HG03354 (cell line): Measurements from ENCODE around the gene KIF13A.
A peak's percentile ranks its signal among the peaks of the same experiment; 100 is the strongest.
"Not testable (repeated sequence)": the region's sequence is repeated elsewhere in the genome, so short reads cannot be mapped to it uniquely, and the experiment has no call there.

Experiments used
- ATAC-seq: cut with Tn5 transposase; IDR thresholded peaks from one replicate; pipeline ENCODE4 v1.9.1; 2021; ENCODE audit warnings: mild to moderate bottlenecking; ENCODE audit not compliant: unreplicated experiment, poor library complexity, severe bottlenecking

The KIF13A gene

GRCh38 chr6:17972074-17972952 is 15.1 kb downstream of the KIF13A start:
- no peak for ATAC-seq

- ATAC-seq: no peak
Observed at GRCh38 chr6:17971128-17972073, 16.0 kb downstream of the KIF13A start.

GRCh38 chr6:17968876-17969275 is 18.6 kb downstream of the KIF13A start:
- ATAC-seq: no peak

- no peak for ATAC-seq
Observed at GRCh38 chr6:17967668-17968518, 19.5 kb downstream of the KIF13A start.

GRCh38 chr6:17966451-17966850 is 21.0 kb downstream of the KIF13A start:
- ATAC-seq: no peak

- ATAC-seq: no peak
Observed at GRCh38 chr6:17965397-17965796, 22.0 kb downstream of the KIF13A start.

GRCh38 chr6:17964633-17965032 is 22.8 kb downstream of the KIF13A start:
- ATAC-seq: no peak

- no peak for ATAC-seq
Observed at GRCh38 chr6:17962436-17963031, 24.9 kb downstream of the KIF13A start.

- ATAC-seq: no peak
Observed at GRCh38 chr6:17959302-17959701, 28.1 kb downstream of the KIF13A start.

GRCh38 chr6:17957904-17958620 is 29.4 kb downstream of the KIF13A start:
- no peak for ATAC-seq

- peak; percentile 59 for ATAC-seq
Observed at GRCh38 chr6:17957498-17957897, 29.9 kb downstream of the KIF13A start.

GRCh38 chr6:17957086-17957485 is 30.3 kb downstream of the KIF13A start:
- ATAC-seq: no peak

GRCh38 chr6:17950095-17950494 is 37.3 kb downstream of the KIF13A start:
- ATAC-seq: no peak

- no peak for ATAC-seq
Observed at GRCh38 chr6:17949168-17949567, 38.3 kb downstream of the KIF13A start.

- no peak for ATAC-seq
Observed at GRCh38 chr6:17948725-17949124, 38.7 kb downstream of the KIF13A start.

- not testable (repeated sequence) for ATAC-seq
Observed at GRCh38 chr6:17947574-17947973, 39.9 kb downstream of the KIF13A start.

- ATAC-seq: no peak
Observed at GRCh38 chr6:17945575-17945974, 41.9 kb downstream of the KIF13A start.

GRCh38 chr6:17945111-17945510 is 42.3 kb downstream of the KIF13A start:
- ATAC-seq: no peak

- no peak for ATAC-seq
Observed at GRCh38 chr6:17941318-17941717, 46.1 kb downstream of the KIF13A start.
